Body of pancreas (tissue), 4 donors: ENCODE results near the gene FOXO6.

Source experiments
- POLR2A ChIP-seq, 3 donors: fragments of 450-650 bp; IDR thresholded peaks; one replicate each; pipeline ENCODE4 v1.6.1; 2016; ENCODE audit warnings: antibody characterized with exemption in 3 of 3, mild to moderate bottlenecking in 2 of 3
- TF ChIP-seq, protein P1 (sequence below), 7 experiments: fragments of 450-650 bp in 4 of 7; fragments of 200-600 bp in 3 of 7; sonication (generic) in 3 of 7; IDR thresholded peaks; one replicate each; pipeline ENCODE4 v1.5.1; 2016 to 2019; ENCODE audit warnings: antibody characterized with exemption in 7 of 7

DNA sequence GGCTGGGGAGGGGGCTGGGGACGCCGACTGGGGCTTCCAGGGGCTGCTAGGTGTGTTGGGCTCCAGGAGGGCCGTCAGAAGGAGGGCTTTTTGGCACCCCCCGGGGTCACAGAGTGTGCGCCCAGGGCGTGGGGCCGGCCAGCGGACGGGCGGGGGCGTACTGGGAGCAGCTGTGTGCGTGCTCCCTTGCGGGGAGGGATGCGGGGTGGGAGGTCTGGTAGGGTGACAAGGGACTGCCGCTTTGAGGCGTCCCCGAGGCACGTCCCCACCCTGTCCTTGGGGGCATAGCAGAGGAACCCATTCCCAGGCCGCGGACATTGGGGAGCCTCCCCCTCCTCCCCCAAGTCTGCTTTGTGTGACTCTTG is 1.1 kb downstream of the FOXO6 start:
- TF ChIP-seq, protein P1, sequence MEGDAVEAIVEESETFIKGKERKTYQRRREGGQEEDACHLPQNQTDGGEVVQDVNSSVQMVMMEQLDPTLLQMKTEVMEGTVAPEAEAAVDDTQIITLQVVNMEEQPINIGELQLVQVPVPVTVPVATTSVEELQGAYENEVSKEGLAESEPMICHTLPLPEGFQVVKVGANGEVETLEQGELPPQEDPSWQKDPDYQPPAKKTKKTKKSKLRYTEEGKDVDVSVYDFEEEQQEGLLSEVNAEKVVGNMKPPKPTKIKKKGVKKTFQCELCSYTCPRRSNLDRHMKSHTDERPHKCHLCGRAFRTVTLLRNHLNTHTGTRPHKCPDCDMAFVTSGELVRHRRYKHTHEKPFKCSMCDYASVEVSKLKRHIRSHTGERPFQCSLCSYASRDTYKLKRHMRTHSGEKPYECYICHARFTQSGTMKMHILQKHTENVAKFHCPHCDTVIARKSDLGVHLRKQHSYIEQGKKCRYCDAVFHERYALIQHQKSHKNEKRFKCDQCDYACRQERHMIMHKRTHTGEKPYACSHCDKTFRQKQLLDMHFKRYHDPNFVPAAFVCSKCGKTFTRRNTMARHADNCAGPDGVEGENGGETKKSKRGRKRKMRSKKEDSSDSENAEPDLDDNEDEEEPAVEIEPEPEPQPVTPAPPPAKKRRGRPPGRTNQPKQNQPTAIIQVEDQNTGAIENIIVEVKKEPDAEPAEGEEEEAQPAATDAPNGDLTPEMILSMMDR (IDR thresholded peaks at IDR 0.05): no peak
- no peak for TF ChIP-seq POLR2A (IDR thresholded peaks at IDR 0.05)
